ENCODE measurements around the gene NR2F1-AS1. TPM values are rescaled to one million over a fixed set of nuclear protein-coding genes. Genes with fewer than 3 reads are reported as not detected.

The NR2F1-AS1 gene
- total and polyA plus RNA-seq, 2 experiments from 2014 or later, result 0.59 to 4.5 TPM

- Mint-ChIP-seq H3K9me3 (peaks cover 4% of the 10 kb centered on the region), H3K4me3 (peak overlapping the region; percentile 18; the same call in 2 of the 3 replicates), H3K36me3 (ENCODE audit: low read depth) (no peaks in the 10 kb centered on the region; the same call in 2 of the 3 replicates), H3K4me1 (peaks cover 22% of the 10 kb centered on the region), H3K27ac (no peak overlapping the region), H3K27me3 (ENCODE audit: insufficient read depth, low read depth, poor library complexity) (peaks cover 67% of the 10 kb centered on the region)
- Histone ChIP-seq H3K4me1 (ENCODE audit: insufficient read depth) (peaks cover 28% of the 10 kb centered on the region), H3K4me3 (no peak overlapping the region), H3K9me2 (ENCODE audit: insufficient read depth) (no peaks in the 10 kb centered on the region), H4K20me1 (replicated peaks; ENCODE audit: insufficient read depth) (peaks cover 49% of the 10 kb centered on the region), H3K79me2 (replicated peaks; ENCODE audit: insufficient read depth) (no peaks in the 10 kb centered on the region), H3F3A (replicated peaks; ENCODE audit: low read depth) (peaks cover 30% of the 10 kb centered on the region), H2AFZ (no peak overlapping the region), H3K36me3 (ENCODE audit: insufficient read depth) (no peaks in the 10 kb centered on the region), H3K4me2 (peak overlapping the region; percentile 62; the same call in 1 of the 2 replicates), H3K27me3 (ENCODE audit: insufficient read depth) (peaks cover 98% of the 10 kb centered on the region), H3K27ac (ENCODE audit: low read depth) (no peak overlapping the region)
- no peak for ATAC-seq
- TF ChIP-seq EZH2 (IDR thresholded peaks at IDR 0.05; ENCODE audit: low read depth, unreplicated experiment) (peak; percentile 78), ZNF114 (CRISPR knock-in tag; IDR thresholded peaks at IDR 0.05) (no peak)
- no peak for DNase-seq (ENCODE audit: low spot score)
Observed at GRCh38 chr5:93586736-93587596, 5.9 kb upstream of the NR2F1-AS1 start.

- Mint-ChIP-seq H3K27ac (no peak overlapping the region), H3K27me3 (ENCODE audit: insufficient read depth, low read depth, poor library complexity) (peaks cover 56% of the 10 kb centered on the region), H3K36me3 (ENCODE audit: low read depth) (no peaks in the 10 kb centered on the region; the same call in 2 of the 3 replicates), H3K4me3 (peak overlapping the region; percentile 69), H3K4me1 (peaks cover 23% of the 10 kb centered on the region), H3K9me3 (peaks cover 4% of the 10 kb centered on the region)
- H3K27me3 ChIP-seq (ENCODE audit: insufficient read depth), result peaks cover 95% of the 10 kb centered on the region
- H2AFZ ChIP-seq, result no peak overlapping the region
- ATAC-seq, result no peak
- H3F3A ChIP-seq (replicated peaks; ENCODE audit: low read depth), result peaks cover 33% of the 10 kb centered on the region
- TF ChIP-seq CREB1 (CRISPR knock-in tag; IDR thresholded peaks at IDR 0.05; ENCODE audit: low read depth) (no peak), EZH2phosphoT487 (IDR thresholded peaks at IDR 0.05; ENCODE audit: unreplicated experiment) (peak; percentile 7), ETS1 (IDR thresholded peaks at IDR 0.05) (no peak), EZH2 (IDR thresholded peaks at IDR 0.05; ENCODE audit: low read depth, unreplicated experiment) (peak; percentile 92), REST (IDR thresholded peaks at IDR 0.05; ENCODE audit: unreplicated experiment) (no peak)
- peaks cover 38% of the 10 kb centered on the region for H4K20me1 ChIP-seq (replicated peaks; ENCODE audit: insufficient read depth)
- H3K27ac ChIP-seq (ENCODE audit: low read depth), result no peak overlapping the region
- H3K4me2 ChIP-seq, result peak overlapping the region; percentile 65
- peak; percentile 0 for DNase-seq (ENCODE audit: low spot score)
- H3K4me1 ChIP-seq (ENCODE audit: insufficient read depth), result peaks cover 30% of the 10 kb centered on the region
- no peaks in the 10 kb centered on the region for H3K9me2 ChIP-seq (ENCODE audit: insufficient read depth)
- H3K36me3 ChIP-seq (ENCODE audit: insufficient read depth), result no peaks in the 10 kb centered on the region
- H3K79me2 ChIP-seq (replicated peaks; ENCODE audit: insufficient read depth), result no peaks in the 10 kb centered on the region
- H3K4me3 ChIP-seq, result peak overlapping the region; percentile 47
Observed at GRCh38 chr5:93585767-93586385, 4.9 kb upstream of the NR2F1-AS1 start.
